Body of pancreas (tissue), 4 donors: ENCODE data around the gene EFCAB14.

Experiments
- CTCF ChIP-seq, 7 experiments: fragments of 450-650 bp in 4 of 7; fragments of 200-600 bp in 3 of 7; sonication (generic) in 3 of 7; IDR thresholded peaks; one replicate each; pipeline ENCODE4 v1.5.1; 2016 to 2019; ENCODE audit warnings: antibody characterized with exemption in 7 of 7
- POLR2A ChIP-seq, 3 donors: fragments of 450-650 bp; IDR thresholded peaks; one replicate each; pipeline ENCODE4 v1.6.1; 2016; ENCODE audit warnings: antibody characterized with exemption in 3 of 3, mild to moderate bottlenecking in 2 of 3

DNA sequence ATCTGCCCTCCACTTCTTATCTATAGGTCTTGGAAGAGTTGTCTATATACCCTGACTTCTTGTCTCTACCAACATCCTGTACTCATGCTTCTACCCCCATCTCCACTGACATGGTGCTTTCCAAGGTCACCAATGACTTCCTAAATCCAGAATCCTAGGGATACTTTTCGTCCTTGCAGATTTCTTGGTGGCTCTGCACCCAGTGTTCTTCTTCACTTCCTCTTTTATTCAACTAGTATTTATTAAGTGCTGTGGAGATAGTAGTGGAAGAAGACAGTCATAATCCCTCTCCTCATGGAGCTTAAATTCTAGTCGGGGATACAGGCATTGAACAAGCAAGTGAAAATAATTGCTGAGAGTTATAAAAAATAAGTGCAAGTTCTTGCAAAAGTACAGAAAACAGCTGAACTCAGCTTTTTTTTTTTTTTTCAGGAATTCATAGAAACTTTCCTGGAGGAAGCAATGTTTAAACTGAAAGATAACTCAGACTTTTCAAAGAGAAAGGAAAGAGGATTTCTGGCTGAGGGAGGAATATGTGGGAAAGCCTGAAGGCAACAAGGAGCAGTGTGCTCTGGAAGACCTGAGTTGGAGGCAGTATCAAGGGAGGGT, 41.7 kb upstream of the EFCAB14 start:
- TF ChIP-seq CTCF (IDR thresholded peaks at IDR 0.05) (no peak), POLR2A (IDR thresholded peaks at IDR 0.05) (no peak)
